ENCODE data around the gene ERG. TPM values are rescaled to one million over a fixed set of nuclear protein-coding genes. Genes with fewer than 3 reads are reported as not detected.

ERG gene
- total and polyA plus RNA-seq, 2 experiments from 2014 or later, result 0.14 to 0.44 TPM

- H3K36me3 ChIP-seq (ENCODE audit: insufficient read depth), result no peaks in the 10 kb centered on the region
- no peak overlapping the region for H3K4me2 ChIP-seq
- no peaks in the 10 kb centered on the region for H3K4me1 ChIP-seq (ENCODE audit: insufficient read depth)
- DNase-seq (ENCODE audit: low spot score) (peak; percentile 37), ATAC-seq (peak; percentile 79)
- peaks cover 4% of the 10 kb centered on the region for H3K27me3 Mint-ChIP-seq (ENCODE audit: insufficient read depth, low read depth, poor library complexity)
- no peaks in the 10 kb centered on the region; the same call in 1 of the 3 replicates for H3K9me3 Mint-ChIP-seq
- H3F3A ChIP-seq (replicated peaks; ENCODE audit: low read depth), result no peaks in the 10 kb centered on the region
- peaks cover 26% of the 10 kb centered on the region; the same call in 1 of the 2 replicates for H3K9me2 ChIP-seq (ENCODE audit: insufficient read depth)
- TF ChIP-seq ZNF114 (CRISPR knock-in tag; IDR thresholded peaks at IDR 0.05) (no peak), CTCF (conservative IDR thresholded peaks at IDR 0.05; ENCODE audit: low read depth in 2 of 2) (peak; percentile 48 to 69)
- H3K4me1 Mint-ChIP-seq, result no peaks in the 10 kb centered on the region
- no peak overlapping the region for H3K4me3 ChIP-seq
- no peaks in the 10 kb centered on the region for H3K79me2 ChIP-seq (replicated peaks; ENCODE audit: insufficient read depth)
- no peaks in the 10 kb centered on the region for H4K20me1 ChIP-seq (replicated peaks; ENCODE audit: insufficient read depth)
- no peak overlapping the region for H3K4me3 Mint-ChIP-seq
- no peaks in the 10 kb centered on the region for H3K27me3 ChIP-seq (ENCODE audit: insufficient read depth)
- H2AFZ ChIP-seq, result no peak overlapping the region
- no peaks in the 10 kb centered on the region for H3K36me3 Mint-ChIP-seq (ENCODE audit: low read depth)
- no peak overlapping the region for H3K27ac Mint-ChIP-seq
- no peak overlapping the region for H3K27ac ChIP-seq (ENCODE audit: low read depth)
Measured at GRCh38 chr21:38333301-38334272, 164.7 kb downstream of the ERG start.

GRCh38 chr21:38330666-38331065 lies 167.6 kb downstream of the ERG start:
- H3K36me3 Mint-ChIP-seq (ENCODE audit: low read depth), result no peaks in the 10 kb centered on the region
- H3K27ac Mint-ChIP-seq, result no peak overlapping the region
- no peak overlapping the region for H3K4me2 ChIP-seq
- H3K27ac ChIP-seq (ENCODE audit: low read depth), result no peak overlapping the region
- no peaks in the 10 kb centered on the region for H3K36me3 ChIP-seq (ENCODE audit: insufficient read depth)
- H3F3A ChIP-seq (replicated peaks; ENCODE audit: low read depth), result no peaks in the 10 kb centered on the region
- peaks cover 5% of the 10 kb centered on the region for H3K4me1 Mint-ChIP-seq
- peaks cover 3% of the 10 kb centered on the region for H3K27me3 Mint-ChIP-seq (ENCODE audit: insufficient read depth, low read depth, poor library complexity)
- ATAC-seq (no peak), DNase-seq (ENCODE audit: low spot score) (no peak)
- no peak overlapping the region for H3K4me3 Mint-ChIP-seq
- H4K20me1 ChIP-seq (replicated peaks; ENCODE audit: insufficient read depth), result no peaks in the 10 kb centered on the region
- no peaks in the 10 kb centered on the region; the same call in 1 of the 3 replicates for H3K9me3 Mint-ChIP-seq
- no peak overlapping the region for H3K4me3 ChIP-seq
- H3K27me3 ChIP-seq (ENCODE audit: insufficient read depth), result no peaks in the 10 kb centered on the region
- H3K4me1 ChIP-seq (ENCODE audit: insufficient read depth), result peaks cover 6% of the 10 kb centered on the region; the same call in 1 of the 2 replicates
- no peak overlapping the region for H2AFZ ChIP-seq
- no peaks in the 10 kb centered on the region for H3K79me2 ChIP-seq (replicated peaks; ENCODE audit: insufficient read depth)
- TF ChIP-seq EZH2phosphoT487 (IDR thresholded peaks at IDR 0.05; ENCODE audit: unreplicated experiment), result no peak
- peaks cover 32% of the 10 kb centered on the region for H3K9me2 ChIP-seq (ENCODE audit: insufficient read depth)

Small RNA genes within 50 kb of the gene (small RNA-seq; reads per million reads assigned to genes)
- gene SNRPGP13 (ENCODE audit: low replicate concordance), result not detected

Other genes with a start within 250 kb of the ERG start
- gene KCNJ15, start 241.5 kb downstream of the ERG start, total RNA-seq (2014; rRNA removed; shearing (Covaris generic)), result not detected in 2 replicates
- gene KCNJ15, start 241.5 kb downstream of the ERG start, polyA plus RNA-seq (2016; fragmentation: Nextera tagmentation; extraction: Ambion mirVana), result not detected in 2 replicates